NB4 (cell line): ENCODE measurements around the gene HP.
A peak's percentile ranks its signal among the peaks of the same experiment; 100 is the strongest.
"Not testable (repeated sequence)": the region's sequence is repeated elsewhere in the genome, so short reads cannot be mapped to it uniquely, and the experiment has no call there.

ENCODE experiments used
- DNase-seq: peaks from one replicate; pipeline ENCODE4 v3.0.0; 2010; ENCODE audit warnings: low read depth
- H3K4me3 ChIP-seq: one replicate; pipeline ENCODE4 v1.5.1; 2011; ENCODE audit warnings: mild to moderate bottlenecking, low read depth, low read length, moderate library complexity
- CTCF ChIP-seq: IDR thresholded peaks from one replicate; pipeline ENCODE4 v1.5.1; 2012; ENCODE audit warnings: low read depth, low read length
- MAX ChIP-seq: IDR thresholded peaks from 2 replicates; pipeline ENCODE4 v1.6.1; 2011; ENCODE audit warnings: low read depth, low read length
- MYC ChIP-seq: IDR thresholded peaks from 2 replicates; pipeline ENCODE4 v1.6.1; 2011; ENCODE audit warnings: low read depth, low read length
- POLR2A ChIP-seq: IDR thresholded peaks from 2 replicates; pipeline ENCODE4 v1.6.1; 2011; ENCODE audit warnings: mild to moderate bottlenecking; ENCODE audit not compliant: insufficient read length; ENCODE audit errors: extremely low read depth

The HP gene

GRCh38 chr16:72049110-72049509 is 5.2 kb upstream of the HP start:
- DNase-seq: no peak
- H3K4me3 ChIP-seq: no peak overlapping the region
- TF ChIP-seq POLR2A (no peak), MAX (no peak), MYC (no peak), CTCF (no peak)

- TF ChIP-seq MYC (no peak), MAX (no peak), CTCF (no peak), POLR2A (no peak)
- no peak overlapping the region for H3K4me3 ChIP-seq
- DNase-seq: peak; percentile 71
Observed at GRCh38 chr16:72050769-72051464, 3.4 kb upstream of the HP start.

GRCh38 chr16:72051818-72052217 is 2.5 kb upstream of the HP start:
- peak overlapping the region; percentile 40 for H3K4me3 ChIP-seq
- peak; percentile 82 for DNase-seq
- TF ChIP-seq MYC: no peak

- no peak overlapping the region for H3K4me3 ChIP-seq
- no peak for DNase-seq
- TF ChIP-seq MAX: no peak
Observed at GRCh38 chr16:72055911-72056310, 1.6 kb downstream of the HP start.

GRCh38 chr16:72057313-72057712 is 3.0 kb downstream of the HP start:
- DNase-seq, H3K4me3 ChIP-seq: not testable (repeated sequence)

- DNase-seq, H3K4me3 ChIP-seq: not testable (repeated sequence)
Observed at GRCh38 chr16:72059060-72059459, 4.8 kb downstream of the HP start.

GRCh38 chr16:72060405-72060804 is 6.1 kb downstream of the HP start:
- no peak for TF ChIP-seq MYC
- TF ChIP-seq POLR2A: no peak
- no peak for DNase-seq
- H3K4me3 ChIP-seq: no peak overlapping the region

- no peak for DNase-seq
- no peak overlapping the region for H3K4me3 ChIP-seq
- no peak for TF ChIP-seq CTCF
- no peak for TF ChIP-seq MYC
- no peak for TF ChIP-seq MAX
- TF ChIP-seq POLR2A: no peak
Observed at GRCh38 chr16:72061564-72061963, 7.3 kb downstream of the HP start.

GRCh38 chr16:72064361-72064894 is 10.1 kb downstream of the HP start:
- DNase-seq: no peak
- no peak overlapping the region for H3K4me3 ChIP-seq
- TF ChIP-seq POLR2A (no peak), CTCF (no peak), MAX (no peak), MYC (no peak)
